Measurements from ENCODE around the gene MMP15.
"Not testable (repeated sequence)": the region's sequence is repeated elsewhere in the genome, so short reads cannot be mapped to it uniquely, and the experiment has no call there.

The MMP15 gene

DNA sequence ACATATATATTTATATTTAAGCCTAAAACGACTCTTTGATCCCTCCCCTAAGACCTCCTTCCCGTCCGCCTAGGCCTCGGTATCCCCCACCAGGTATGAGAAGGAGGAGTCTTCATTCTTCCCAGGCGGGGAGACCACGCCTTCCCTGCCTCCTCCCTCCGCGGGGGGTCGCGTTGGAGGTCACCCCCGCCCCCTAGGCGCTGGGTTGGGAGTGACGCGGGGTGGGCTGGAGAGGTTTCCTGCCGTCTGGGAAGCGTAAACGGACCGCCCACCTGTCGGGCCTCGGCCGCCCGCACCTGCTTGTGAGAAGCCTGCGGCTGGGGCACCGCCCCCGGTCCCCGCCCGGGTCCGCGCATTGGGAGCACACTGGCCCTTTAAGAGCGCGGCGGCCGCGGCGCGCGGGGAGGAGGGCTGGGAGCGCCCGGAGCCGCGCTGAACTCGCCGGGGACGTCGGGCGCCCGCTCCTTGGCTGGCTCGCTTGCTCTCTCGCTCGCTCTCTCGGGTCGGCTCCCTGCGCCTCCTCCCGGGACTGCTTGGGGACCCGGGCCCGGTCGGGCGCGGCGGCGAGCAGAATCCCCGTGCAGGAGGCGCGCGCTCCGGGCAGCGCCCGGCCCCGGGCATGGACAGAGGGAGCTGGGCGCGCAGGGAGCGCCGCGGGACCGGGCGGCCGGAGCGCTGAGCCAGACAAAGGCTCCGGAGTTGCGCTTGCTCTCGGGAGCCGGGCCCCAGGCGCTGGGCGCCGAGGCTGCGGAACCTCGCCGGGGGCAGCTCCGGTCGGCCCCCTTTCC, at the start of gene MMP15:
MMP15 (plus strand) TSS at position 404 of the 788 bp plus-strand sequence. CDS start 597 bp downstream, outside the sequence.
- TF ChIP-seq, protein P1, sequence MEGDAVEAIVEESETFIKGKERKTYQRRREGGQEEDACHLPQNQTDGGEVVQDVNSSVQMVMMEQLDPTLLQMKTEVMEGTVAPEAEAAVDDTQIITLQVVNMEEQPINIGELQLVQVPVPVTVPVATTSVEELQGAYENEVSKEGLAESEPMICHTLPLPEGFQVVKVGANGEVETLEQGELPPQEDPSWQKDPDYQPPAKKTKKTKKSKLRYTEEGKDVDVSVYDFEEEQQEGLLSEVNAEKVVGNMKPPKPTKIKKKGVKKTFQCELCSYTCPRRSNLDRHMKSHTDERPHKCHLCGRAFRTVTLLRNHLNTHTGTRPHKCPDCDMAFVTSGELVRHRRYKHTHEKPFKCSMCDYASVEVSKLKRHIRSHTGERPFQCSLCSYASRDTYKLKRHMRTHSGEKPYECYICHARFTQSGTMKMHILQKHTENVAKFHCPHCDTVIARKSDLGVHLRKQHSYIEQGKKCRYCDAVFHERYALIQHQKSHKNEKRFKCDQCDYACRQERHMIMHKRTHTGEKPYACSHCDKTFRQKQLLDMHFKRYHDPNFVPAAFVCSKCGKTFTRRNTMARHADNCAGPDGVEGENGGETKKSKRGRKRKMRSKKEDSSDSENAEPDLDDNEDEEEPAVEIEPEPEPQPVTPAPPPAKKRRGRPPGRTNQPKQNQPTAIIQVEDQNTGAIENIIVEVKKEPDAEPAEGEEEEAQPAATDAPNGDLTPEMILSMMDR (IDR thresholded peaks at IDR 0.05; ENCODE audit: insufficient read depth, missing control alignments): no peak
- DNase-seq (ENCODE audit: insufficient read length, low spot score) (peak; percentile 62), FAIRE-seq (no peak)

DNA sequence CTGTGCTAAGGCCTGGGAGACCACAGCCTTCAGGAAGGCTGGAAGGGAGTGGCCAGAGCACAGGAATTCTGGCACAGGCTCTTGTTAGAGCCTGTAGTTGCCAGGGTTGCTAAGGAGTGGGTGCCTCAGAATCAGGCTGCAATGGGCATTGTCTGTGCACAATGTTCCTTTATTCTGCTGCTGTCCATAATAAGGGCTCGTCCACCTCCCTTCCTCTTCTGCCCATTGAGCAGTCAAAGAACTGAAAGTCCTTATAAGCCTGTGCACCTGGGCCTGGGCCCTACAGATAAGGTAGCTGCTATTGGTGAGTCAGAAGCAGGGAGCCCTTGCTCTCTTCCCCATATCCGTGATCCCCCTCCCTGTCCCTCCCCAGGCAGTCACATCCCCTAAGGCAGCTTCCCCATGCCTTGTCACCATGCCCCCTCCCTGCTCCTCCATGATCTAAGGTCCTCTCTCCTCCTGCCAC, 49.2 kb upstream of the MMP15 start:
- no peak for DNase-seq (ENCODE audit: insufficient read length, low spot score)
- no peak for FAIRE-seq
- TF ChIP-seq, protein P1 (IDR thresholded peaks at IDR 0.05; ENCODE audit: insufficient read depth, missing control alignments): no peak

DNA sequence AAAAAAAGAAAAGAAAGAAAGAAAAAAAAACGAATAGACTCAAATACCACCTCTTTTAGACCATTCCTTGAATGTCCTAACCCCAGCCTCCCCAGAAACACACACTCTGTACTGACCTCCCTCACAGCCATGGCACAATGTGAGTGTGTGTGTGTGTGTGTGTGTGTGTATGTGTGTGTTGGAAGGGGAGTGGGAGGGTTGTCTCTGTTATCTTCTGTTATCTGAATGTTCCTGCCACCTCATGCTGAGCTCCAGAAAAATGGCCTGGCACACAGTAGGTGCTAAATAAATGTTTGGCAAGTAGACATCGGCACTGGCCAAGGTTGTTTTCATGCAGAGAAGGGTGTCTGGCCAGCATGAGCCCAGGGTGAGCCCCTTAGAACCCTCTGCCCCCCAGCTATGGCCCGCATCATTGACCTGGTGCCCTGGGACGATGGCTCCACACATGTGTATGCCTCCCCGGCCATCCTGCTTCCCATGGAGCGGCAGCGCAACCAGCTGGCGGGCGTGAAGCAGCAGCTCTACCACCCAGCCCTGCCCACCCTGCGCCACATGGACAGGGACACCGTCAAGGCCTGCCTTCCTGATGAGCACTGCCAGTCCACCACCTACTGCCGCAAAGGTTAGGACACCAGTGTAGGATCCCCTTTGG, 48.0 kb upstream of the MMP15 start:
- DNase-seq (ENCODE audit: insufficient read length, low spot score) (no peak), FAIRE-seq (no peak)
- TF ChIP-seq, protein P1 (IDR thresholded peaks at IDR 0.05; ENCODE audit: insufficient read depth, missing control alignments): no peak

DNA sequence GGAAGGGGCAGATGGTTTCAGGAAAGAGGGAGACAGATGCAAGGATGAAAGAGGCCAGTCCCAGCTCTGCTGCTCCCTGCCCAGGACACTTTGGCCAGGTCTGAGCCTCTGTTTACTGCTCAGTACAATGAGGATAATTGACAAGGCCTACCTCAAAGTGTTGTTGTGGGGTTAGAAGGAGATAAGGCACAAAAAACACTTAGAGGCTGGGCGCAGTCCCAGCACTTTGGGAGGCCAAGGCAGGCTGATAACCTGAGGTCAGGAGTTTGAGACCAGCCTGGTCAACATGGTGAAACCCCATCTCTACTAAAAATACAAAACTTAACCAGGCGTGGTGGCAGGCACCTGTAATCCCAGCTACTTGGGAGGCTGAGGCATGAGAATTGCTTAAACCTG, 47.5 kb upstream of the MMP15 start:
- FAIRE-seq; DNase-seq (ENCODE audit: insufficient read length, low spot score): not testable (repeated sequence)

DNA sequence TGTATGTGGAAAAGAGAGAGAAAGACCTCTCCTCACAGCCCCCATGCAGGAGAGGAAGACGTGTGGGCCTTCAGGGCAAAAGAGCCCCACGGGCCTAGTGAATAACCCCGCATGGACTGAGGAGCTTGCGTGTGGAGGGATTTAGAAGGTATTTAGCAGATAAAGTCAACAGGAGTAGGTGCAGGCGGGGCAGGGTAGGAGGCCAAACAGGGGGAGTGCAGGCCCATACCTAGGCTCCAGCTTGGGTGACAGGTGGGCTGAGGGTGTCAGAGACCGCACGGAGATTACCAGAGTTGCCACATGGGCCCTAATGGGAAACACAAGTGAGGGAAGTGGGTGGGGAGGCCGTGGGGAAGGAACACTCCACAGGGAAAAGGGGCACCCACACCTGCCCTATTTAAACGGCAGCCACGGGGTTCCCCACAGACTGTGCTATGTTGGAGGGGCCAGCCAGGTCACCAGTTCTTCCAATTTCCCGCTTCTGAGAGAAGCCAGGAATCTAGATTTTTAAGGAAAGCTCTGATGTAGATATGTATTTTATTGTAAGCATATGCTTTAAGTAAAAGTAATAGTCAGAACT, 46.5 kb upstream of the MMP15 start:
- TF ChIP-seq, protein P1 (IDR thresholded peaks at IDR 0.05; ENCODE audit: insufficient read depth, missing control alignments): no peak
- FAIRE-seq (no peak), DNase-seq (ENCODE audit: insufficient read length, low spot score) (no peak)

DNA sequence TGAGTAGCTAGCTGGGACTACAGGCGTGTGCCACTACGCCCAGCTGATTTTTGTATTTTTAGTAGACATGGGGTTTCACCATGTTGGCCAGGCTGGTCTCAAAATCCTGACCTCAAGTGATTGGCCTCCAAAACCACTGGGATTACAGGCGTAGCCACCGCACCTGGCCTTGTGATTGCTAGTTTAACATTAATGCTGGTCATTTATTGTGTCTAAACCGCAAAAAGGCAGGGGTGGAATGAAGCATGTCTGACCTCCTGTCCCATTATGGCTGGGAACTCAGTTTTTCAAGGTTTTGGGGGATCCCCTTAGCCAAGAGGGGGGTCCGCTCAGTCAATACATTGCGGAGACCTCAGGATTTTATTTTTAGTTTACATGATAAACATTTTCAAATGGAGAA, 43.9 kb upstream of the MMP15 start:
- TF ChIP-seq, protein P1 (IDR thresholded peaks at IDR 0.05; ENCODE audit: insufficient read depth, missing control alignments): no peak
- no peak for FAIRE-seq
- no peak for DNase-seq (ENCODE audit: insufficient read length, low spot score)

DNA sequence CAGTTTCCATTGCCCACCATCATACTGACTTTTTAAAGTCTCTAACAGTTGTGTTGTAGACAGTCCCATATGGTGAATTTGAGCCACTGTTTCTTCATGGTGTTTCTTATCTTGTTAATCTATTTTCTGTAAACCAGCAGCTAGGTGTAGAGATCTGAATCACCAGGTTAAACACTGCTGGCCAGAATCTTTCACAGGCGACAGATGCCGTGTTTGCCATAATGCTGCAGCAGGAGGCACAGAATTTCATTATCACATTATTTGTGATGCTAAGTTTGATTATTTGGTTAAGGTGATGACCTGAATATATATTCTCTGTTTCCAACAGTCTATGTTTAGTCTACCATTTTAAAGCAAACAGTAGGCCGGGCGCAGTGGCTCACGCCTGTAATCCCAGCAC, 43.2 kb upstream of the MMP15 start:
- no peak for FAIRE-seq
- TF ChIP-seq, protein P1 (IDR thresholded peaks at IDR 0.05; ENCODE audit: insufficient read depth, missing control alignments): no peak
- no peak for DNase-seq (ENCODE audit: insufficient read length, low spot score)
